Astrocyte of the spinal cord (primary cell): Measurements from ENCODE around the gene LAMA3.

ENCODE experiments used
- DNase-seq: peaks from one replicate; pipeline ENCODE4 v3.0.0; 2011; ENCODE audit warnings: low read depth, low spot score
- H3K4me3 ChIP-seq: 2 replicates; pipeline ENCODE4 v1.5.1; 2011; ENCODE audit warnings: low read depth, mild to moderate bottlenecking, low read length, moderate library complexity
- in situ Hi-C: cut with HindIII; loops from 2 replicates; pipeline ENCODE4 v1.10.0; 2017; ENCODE audit warnings: low sequenced_read_pairs
- TF ChIP-seq, protein P1 (sequence below): IDR thresholded peaks from 2 replicates; pipeline ENCODE4 v1.5.1; 2012; ENCODE audit warnings: low read depth, mild to moderate bottlenecking, low read length, inconsistent platforms

The LAMA3 gene

DNA sequence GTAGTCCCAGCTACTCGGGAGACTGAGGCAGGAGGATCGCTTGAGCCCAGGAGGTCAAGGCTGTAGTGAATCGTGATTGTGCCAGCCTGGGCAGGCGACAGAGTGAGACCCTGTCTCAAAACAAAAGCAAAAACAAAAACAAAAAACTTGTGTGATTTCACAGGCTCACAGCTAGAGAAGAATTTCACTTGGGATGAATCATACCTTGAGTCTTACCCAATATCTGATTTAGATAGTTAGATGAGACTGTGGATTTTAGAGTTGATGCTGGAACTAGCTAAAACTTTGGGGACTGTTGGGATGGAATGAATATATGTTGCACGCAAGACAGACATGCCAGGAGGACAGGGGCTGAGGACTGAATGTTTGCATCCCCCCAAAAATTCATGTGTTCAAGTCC is 31.0 kb upstream of the LAMA3 start:
- no peak overlapping the region for H3K4me3 ChIP-seq
- in situ Hi-C loops, result no loop called here
- DNase-seq, result no peak
- TF ChIP-seq, protein P1, sequence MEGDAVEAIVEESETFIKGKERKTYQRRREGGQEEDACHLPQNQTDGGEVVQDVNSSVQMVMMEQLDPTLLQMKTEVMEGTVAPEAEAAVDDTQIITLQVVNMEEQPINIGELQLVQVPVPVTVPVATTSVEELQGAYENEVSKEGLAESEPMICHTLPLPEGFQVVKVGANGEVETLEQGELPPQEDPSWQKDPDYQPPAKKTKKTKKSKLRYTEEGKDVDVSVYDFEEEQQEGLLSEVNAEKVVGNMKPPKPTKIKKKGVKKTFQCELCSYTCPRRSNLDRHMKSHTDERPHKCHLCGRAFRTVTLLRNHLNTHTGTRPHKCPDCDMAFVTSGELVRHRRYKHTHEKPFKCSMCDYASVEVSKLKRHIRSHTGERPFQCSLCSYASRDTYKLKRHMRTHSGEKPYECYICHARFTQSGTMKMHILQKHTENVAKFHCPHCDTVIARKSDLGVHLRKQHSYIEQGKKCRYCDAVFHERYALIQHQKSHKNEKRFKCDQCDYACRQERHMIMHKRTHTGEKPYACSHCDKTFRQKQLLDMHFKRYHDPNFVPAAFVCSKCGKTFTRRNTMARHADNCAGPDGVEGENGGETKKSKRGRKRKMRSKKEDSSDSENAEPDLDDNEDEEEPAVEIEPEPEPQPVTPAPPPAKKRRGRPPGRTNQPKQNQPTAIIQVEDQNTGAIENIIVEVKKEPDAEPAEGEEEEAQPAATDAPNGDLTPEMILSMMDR, result no peak

DNA sequence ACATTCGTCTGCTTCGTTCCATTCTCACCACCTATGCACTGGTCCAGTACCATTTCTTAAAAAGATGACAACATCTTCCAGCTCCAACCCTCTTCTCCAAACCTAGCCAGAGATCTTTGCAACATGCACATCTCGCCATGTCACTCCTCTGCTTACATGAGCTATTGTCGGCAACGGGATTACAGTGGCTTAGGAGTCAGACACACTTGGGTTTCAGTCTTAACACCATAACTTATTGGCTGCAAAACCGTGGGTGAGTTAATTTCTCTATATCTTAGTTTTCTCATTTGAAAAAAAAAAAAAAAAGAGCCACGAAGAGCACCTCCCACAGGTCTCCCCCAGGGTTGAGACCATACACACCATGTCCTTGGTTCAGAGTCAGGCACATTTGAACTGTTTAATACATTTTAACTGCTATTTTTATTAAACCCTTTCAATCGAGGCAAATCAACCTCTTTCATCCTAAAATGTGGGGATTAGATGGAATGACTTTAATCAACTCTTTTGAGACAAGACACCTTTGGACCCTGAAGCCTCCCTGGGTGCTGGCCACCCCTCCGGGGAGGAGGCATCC is 27.4 kb upstream of the LAMA3 start:
- peak overlapping the region; percentile 33 for H3K4me3 ChIP-seq
- in situ Hi-C loops, result no loop called here
- TF ChIP-seq, protein P1, result no peak
- no peak for DNase-seq

DNA sequence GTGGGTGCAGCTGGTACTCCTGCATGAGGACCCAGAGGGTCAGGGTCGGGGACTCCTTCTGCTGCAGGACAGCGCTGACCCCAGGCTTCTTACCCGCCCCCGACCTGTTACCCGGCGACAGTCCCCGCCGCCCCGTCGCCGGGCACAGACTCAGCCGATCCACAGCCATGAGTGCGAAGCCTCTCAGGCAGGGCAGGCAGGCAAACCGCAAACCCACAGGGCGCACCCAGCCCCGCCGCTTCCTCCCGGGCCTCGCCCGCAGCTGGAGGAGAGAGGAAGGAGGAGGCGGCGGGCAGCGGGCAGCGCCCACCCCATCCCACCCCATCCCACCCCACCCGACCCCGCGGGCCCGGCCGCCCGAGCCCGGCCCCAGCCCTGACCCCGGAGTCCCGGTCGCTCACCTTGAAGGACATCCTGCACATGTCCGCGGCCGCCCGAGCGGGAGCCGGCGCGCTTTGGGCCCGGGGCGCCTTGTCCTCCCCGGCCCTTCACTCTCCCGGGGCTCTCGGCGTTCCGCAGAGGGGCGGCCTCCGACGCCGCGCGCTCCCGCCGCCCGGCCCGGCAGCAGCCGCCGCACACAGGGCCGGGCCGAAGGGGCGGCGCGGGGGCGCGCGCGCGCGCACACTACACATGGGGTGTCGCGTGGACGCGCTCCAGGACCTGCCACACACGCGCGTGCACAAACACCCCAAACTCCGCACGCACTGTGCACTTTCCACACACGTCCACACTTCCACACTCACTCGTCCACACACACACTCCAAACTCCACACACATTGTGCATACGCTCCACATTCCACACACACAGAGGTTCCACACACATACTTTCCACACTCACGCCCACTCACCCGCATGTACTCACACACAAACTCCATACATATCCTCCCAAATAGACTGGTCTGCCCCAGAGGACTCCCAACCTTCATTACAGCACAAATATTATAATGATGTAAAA is 26.7 kb upstream of the LAMA3 start, which contains the start of gene ANKRD29:
Gene ANKRD29 (minus strand): TSS at position 603 of the 955 bp plus-strand sequence. CDS start 181 bp downstream, at position 422.
- in situ Hi-C loops, result no loop called here
- H3K4me3 ChIP-seq, result peak within 1 kb of the TSS; percentile 33
- TF ChIP-seq, protein P1, result no peak
- peak; percentile 4 for DNase-seq

DNA sequence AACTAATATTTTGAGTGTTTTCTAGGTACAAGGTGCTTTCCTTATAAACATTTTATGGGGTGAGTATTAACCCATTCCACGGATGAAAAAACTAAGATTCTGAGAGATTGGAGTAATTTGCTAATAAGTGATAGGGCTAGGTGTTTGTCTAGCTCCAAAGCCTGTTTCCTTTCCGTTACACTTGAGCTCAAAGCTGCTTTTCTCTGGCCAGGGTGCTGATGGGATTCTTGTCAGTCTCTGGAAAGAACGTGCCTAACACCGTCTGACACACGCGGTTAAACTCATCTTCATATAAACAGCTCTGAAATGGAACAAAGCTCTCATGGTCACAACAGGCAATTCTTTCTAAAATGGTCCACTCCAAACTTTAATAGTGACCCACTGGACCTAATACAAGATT is 24.6 kb upstream of the LAMA3 start:
- TF ChIP-seq, protein P1, result no peak
- no peak overlapping the region for H3K4me3 ChIP-seq
- in situ Hi-C loops, result no loop called here
- no peak for DNase-seq

DNA sequence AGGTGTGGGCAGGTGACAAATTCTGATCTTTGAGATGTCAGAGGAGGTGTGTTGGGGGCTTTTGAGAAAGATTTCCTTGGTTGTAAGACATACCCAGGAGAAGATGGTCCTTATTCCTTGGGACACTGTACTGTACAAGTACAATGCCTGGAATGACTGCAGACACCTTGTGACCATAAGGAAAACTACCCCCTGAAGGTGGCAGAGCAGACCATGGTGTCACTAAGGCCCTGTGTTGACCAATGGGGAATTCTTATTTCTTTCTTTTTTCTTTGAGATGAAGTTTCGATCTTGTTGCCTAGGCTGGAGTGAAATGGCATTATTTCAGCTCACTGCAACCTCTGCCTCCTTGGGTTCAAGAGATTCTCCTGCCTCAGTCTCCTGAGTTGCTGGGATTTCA is 22.1 kb upstream of the LAMA3 start:
- no peak overlapping the region for H3K4me3 ChIP-seq
- TF ChIP-seq, protein P1, result no peak
- in situ Hi-C loops, result no loop called here
- DNase-seq, result no peak

DNA sequence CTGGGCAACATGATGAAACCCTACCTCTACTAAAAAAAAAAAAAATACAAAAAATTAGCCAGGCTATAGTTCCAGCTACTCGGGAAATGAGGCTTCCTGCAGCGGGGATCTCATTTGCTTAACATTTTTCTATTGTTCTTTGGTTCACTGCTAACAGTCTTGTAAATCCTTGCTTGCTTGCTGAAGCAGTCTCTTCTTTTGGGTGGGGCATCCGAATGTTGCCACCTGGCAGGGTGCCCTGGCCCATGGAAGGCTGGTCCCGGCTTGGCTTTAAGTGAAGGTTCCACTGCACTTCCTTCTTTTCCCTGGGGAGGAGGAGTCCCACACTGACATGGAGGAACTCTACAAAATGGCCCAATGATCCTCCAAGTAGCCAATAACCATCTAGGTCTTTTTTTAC is 20.5 kb upstream of the LAMA3 start:
- no peak overlapping the region for H3K4me3 ChIP-seq
- TF ChIP-seq, protein P1, result no peak
- no peak for DNase-seq
- in situ Hi-C loops, result no loop called here
